HG02623 (cell line): ENCODE measurements around the gene SHISA6.
"Not testable (repeated sequence)": the region's sequence is repeated elsewhere in the genome, so short reads cannot be mapped to it uniquely, and the experiment has no call there.

Source experiments
- ATAC-seq: cut with Tn5 transposase; IDR thresholded peaks from one replicate; pipeline ENCODE4 v1.9.1; 2021; ENCODE audit warnings: moderate library complexity; ENCODE audit not compliant: unreplicated experiment

Gene SHISA6

GRCh38 chr17:11301874-11302273 lies 60.9 kb downstream of the SHISA6 start:
- ATAC-seq, result not testable (repeated sequence)

GRCh38 chr17:11302401-11303186 lies 61.6 kb downstream of the SHISA6 start:
- ATAC-seq, result no peak

GRCh38 chr17:11303773-11304394 lies 62.9 kb downstream of the SHISA6 start:
- no peak for ATAC-seq

GRCh38 chr17:11304568-11304967 lies 63.6 kb downstream of the SHISA6 start:
- ATAC-seq, result no peak

GRCh38 chr17:11305524-11305923 lies 64.5 kb downstream of the SHISA6 start:
- ATAC-seq, result no peak

- no peak for ATAC-seq
These were observed 67.5 kb downstream of the SHISA6 start for GRCh38 chr17:11308531-11308930.

- ATAC-seq, result no peak
These were observed 68.0 kb downstream of the SHISA6 start for GRCh38 chr17:11309033-11309432.

GRCh38 chr17:11309850-11310249 lies 68.8 kb downstream of the SHISA6 start:
- no peak for ATAC-seq

GRCh38 chr17:11316451-11316850 lies 75.4 kb downstream of the SHISA6 start:
- ATAC-seq, result not testable (repeated sequence)

GRCh38 chr17:11318207-11318606 lies 77.2 kb downstream of the SHISA6 start:
- ATAC-seq, result no peak

GRCh38 chr17:11319894-11320293 lies 78.9 kb downstream of the SHISA6 start:
- ATAC-seq, result no peak

GRCh38 chr17:11324021-11324420 lies 83.0 kb downstream of the SHISA6 start:
- no peak for ATAC-seq

GRCh38 chr17:11324846-11325420 lies 83.9 kb downstream of the SHISA6 start:
- ATAC-seq, result no peak

GRCh38 chr17:11326492-11326891 lies 85.5 kb downstream of the SHISA6 start:
- ATAC-seq, result no peak

- no peak for ATAC-seq
These were observed 87.8 kb downstream of the SHISA6 start for GRCh38 chr17:11328770-11329169.

GRCh38 chr17:11330006-11330405 lies 89.0 kb downstream of the SHISA6 start:
- no peak for ATAC-seq

GRCh38 chr17:11330826-11331225 lies 89.8 kb downstream of the SHISA6 start:
- no peak for ATAC-seq

- ATAC-seq, result no peak
These were observed 90.8 kb downstream of the SHISA6 start for GRCh38 chr17:11331547-11332513.

GRCh38 chr17:11332706-11333105 lies 91.7 kb downstream of the SHISA6 start:
- ATAC-seq, result no peak

- no peak for ATAC-seq
These were observed 93.5 kb downstream of the SHISA6 start for GRCh38 chr17:11334493-11334892.

GRCh38 chr17:11336290-11336689 lies 95.3 kb downstream of the SHISA6 start:
- ATAC-seq, result no peak
